AG09309 (cell line): Measurements from ENCODE around the gene RAPGEF4.

Experiments
- DNase-seq: peaks from one replicate; pipeline ENCODE4 v3.0.0-alpha.2; 2010; ENCODE audit warnings: low read depth
- H3K4me3 ChIP-seq: 2 replicates; pipeline ENCODE4 v1.5.1; 2011; ENCODE audit warnings: mild to moderate bottlenecking, low read depth, low read length, moderate library complexity; ENCODE audit not compliant: control insufficient read depth
- CTCF ChIP-seq: IDR thresholded peaks from 2 replicates; pipeline ENCODE4 v1.5.1; 2011; ENCODE audit warnings: mild to moderate bottlenecking, low read depth, low read length, inconsistent platforms; ENCODE audit not compliant: insufficient read depth, control insufficient read depth; ENCODE audit errors: missing control alignments

RAPGEF4 gene

DNA sequence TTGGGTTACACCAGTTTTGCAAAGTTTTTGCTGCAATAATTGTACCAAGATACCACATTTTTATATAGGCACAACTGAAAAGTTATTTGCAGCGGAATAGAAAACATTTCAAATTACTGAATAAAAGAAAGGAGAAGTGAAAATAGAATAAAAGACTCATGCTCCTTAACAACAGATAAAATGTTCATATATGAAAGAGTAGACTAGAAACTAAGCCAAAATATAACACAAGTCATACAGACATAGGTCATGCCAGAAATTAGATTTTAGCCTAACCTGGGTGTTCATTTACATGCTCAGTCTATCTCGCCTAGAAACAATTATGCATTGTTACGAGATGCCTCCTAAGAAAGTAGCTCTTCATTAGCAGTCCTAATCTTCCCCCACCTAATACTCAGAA, 323.6 kb downstream of the RAPGEF4 start:
- no peak overlapping the region for H3K4me3 ChIP-seq
- no peak for DNase-seq
- no peak for TF ChIP-seq CTCF

- TF ChIP-seq CTCF, result no peak
- H3K4me3 ChIP-seq, result no peak overlapping the region
- no peak for DNase-seq
These were observed 324.4 kb downstream of the RAPGEF4 start for GRCh38 chr2:173059971-173060461.

GRCh38 chr2:173062801-173063200, 327.2 kb downstream of the RAPGEF4 start:
- no peak overlapping the region for H3K4me3 ChIP-seq
- no peak for DNase-seq

DNA sequence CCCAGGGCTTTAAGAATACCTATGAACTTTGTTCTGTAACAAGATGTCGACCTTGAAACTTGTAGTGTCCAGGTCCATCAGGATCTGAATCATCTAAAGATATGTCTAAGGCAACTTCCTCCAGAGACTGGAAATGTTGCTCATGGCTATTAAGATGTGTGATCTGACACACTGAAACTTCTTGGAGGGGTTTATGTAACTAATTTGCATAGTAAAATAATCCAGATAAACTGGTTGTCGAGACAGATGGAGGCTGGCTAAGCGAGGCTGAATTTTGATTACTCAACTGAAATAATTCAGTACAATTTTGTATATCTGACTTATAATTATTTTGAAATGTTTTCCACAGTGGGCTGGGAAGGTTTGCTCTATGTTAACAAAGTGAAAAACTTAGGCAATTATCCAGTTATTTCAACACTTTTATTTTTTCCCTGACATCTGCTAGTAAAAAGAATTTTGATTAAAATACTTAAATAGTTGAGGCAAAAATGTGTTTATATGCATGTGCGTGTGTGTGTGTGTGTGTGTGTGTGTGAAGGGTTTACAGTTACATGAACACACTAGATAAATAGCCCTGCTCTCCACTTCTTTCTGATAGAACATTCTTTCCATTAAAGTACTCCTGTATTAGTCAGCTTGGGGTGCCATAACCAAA, 328.6 kb downstream of the RAPGEF4 start:
- no peak overlapping the region for H3K4me3 ChIP-seq
- no peak for TF ChIP-seq CTCF
- DNase-seq, result peak; percentile 72

More at GRCh38 chr2:173062801-173063200, 327.2 kb downstream of the RAPGEF4 start:
- TF ChIP-seq CTCF, result no peak

DNA sequence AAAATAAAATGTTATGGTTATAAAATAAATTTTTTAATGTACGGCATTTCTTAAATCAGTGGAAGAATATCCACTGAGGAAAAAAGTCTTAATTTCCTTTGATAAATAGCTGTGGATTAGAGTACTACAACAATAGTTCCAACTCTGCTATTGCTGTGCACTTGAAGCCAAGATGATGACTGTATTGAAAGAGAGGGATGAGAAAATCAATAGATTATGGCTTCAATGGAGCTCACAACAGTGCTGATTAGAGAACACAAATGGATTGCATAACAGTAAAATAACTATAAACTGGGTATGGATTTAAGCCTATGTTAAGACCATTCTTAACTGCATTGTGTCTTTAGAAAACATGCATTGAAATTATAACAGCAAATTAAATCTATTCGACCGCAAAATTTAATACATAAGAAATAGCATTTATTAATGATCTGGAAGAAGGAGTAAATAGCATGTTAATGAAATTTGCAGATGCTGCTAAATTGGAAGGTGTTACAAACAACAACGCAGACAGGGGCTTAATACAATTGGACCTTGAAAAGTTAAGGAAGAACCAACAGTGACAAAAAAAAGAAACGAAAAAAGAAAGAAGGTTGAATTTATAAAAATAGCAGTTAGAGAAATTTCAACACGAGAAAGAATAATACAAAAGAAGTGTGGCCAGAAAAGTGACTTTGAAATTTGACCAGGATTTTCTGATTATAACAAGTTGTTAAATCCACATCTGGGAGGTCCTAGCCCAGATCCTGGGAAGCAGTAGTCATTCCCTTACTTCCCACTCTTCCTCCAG, 331.4 kb downstream of the RAPGEF4 start:
- H3K4me3 ChIP-seq, result no peak overlapping the region
- no peak for TF ChIP-seq CTCF
- DNase-seq, result no peak

DNA sequence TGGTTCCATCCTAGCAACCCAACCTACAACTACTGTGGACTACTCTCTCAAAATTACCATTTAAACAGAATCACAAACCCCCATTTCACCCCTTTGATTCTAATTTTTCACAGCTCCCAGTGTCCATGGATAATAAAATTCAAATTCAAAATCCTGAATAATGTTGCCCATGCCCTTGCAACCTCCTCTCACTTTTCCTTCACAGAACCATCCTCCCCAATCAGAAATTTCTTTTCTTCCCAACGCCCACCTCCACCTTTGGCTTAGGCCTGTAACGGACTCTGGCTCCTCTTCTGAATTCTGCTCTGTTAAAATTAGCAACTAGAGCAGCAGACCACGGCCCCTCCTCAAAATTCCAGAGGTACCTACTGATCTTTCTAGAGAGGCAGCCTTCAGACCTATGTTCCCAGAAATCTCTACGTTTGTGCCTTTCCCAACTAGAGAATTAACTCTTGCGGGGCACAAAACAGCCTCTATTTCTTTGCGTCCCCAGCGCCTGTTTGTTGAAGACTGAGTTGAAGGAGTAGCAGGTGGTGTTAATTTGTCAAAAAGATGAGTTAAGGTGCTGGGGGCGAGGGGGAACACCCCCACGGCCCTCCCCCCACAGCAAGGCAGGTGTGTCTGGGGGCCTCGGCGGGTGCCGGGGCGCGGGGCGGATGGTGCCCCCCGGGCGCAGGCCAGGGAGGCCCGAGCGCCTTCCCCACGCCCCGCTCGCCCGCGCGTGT, 339.6 kb downstream of the RAPGEF4 start:
- no peak for DNase-seq
- peak overlapping the region; percentile 66 for H3K4me3 ChIP-seq
- TF ChIP-seq CTCF, result no peak
